HepG2 (cell line): ENCODE data around the gene ATRNL1.

Experiments used
- ADNP ChIP-seq: sonication (generic); formaldehyde crosslinking; IDR thresholded peaks from 2 replicates; pipeline ENCODE4 v1.4.0; 2020; ENCODE audit warnings: missing genetic modification reagents
- CEBPB ChIP-seq: IDR thresholded peaks from 2 replicates; pipeline ENCODE4 v1.6.1; 2011; ENCODE audit warnings: low read depth, low read length, improper control_type of control experiment, borderline replicate concordance
- HNF4A ChIP-seq: sonication (generic); formaldehyde crosslinking; IDR thresholded peaks from 2 replicates; pipeline ENCODE4 v1.4.0; 2020; ENCODE audit warnings: missing genetic modification reagents
- KLF15 ChIP-seq: sonication (generic); formaldehyde crosslinking; IDR thresholded peaks from 2 replicates; pipeline ENCODE4 v1.8.1; 2023; ENCODE audit warnings: borderline replicate concordance, mild to moderate bottlenecking, inconsistent platforms, missing genetic modification reagents, mixed read lengths
- MAFK ChIP-seq, 2 experiments: IDR thresholded peaks in 1 of 2; conservative IDR thresholded peaks in 1 of 2; 2 replicates each; pipeline ENCODE4 v1.6.1; 2011; ENCODE audit warnings: improper control_type of control experiment in 2 of 2, low read length in 2 of 2
- MIXL1 ChIP-seq: IDR thresholded peaks from 2 replicates; pipeline ENCODE4 v1.6.1; 2016
- NR2C2 ChIP-seq: sonication (generic); formaldehyde crosslinking; IDR thresholded peaks from 2 replicates; pipeline ENCODE4 v1.4.0; 2020; ENCODE audit warnings: missing genetic modification reagents, mild to moderate bottlenecking, moderate library complexity, borderline replicate concordance
- SMC3 ChIP-seq: IDR thresholded peaks from 2 replicates; pipeline ENCODE4 v1.6.1; 2011; ENCODE audit warnings: low read length, improper control_type of control experiment
- SSRP1 ChIP-seq: IDR thresholded peaks from 2 replicates; pipeline ENCODE4 v1.6.1; 2016; ENCODE audit warnings: control low read depth
- TFDP2 ChIP-seq: sonication (generic); formaldehyde crosslinking; IDR thresholded peaks from 2 replicates; pipeline ENCODE4 v1.4.0; 2020; ENCODE audit warnings: missing genetic modification reagents
- ZNF232 ChIP-seq: sonication (generic); formaldehyde crosslinking; IDR thresholded peaks from 2 replicates; pipeline ENCODE4 v1.4.0; 2020; ENCODE audit warnings: missing genetic modification reagents, borderline replicate concordance
- ZNF552 ChIP-seq: sonication (generic); formaldehyde crosslinking; IDR thresholded peaks from 2 replicates; pipeline ENCODE4 v1.9.0; 2022; ENCODE audit warnings: missing genetic modification reagents, mild to moderate bottlenecking, borderline replicate concordance

GRCh38 chr10:115219203-115219602 is 126.0 kb downstream of the ATRNL1 start:
- TF ChIP-seq SMC3: no peak
- TF ChIP-seq ZNF232 (CRISPR knock-in tag): no peak
- no peak for TF ChIP-seq SSRP1 (CRISPR knock-in tag)
- no peak for TF ChIP-seq NR2C2 (CRISPR knock-in tag)
- no peak for TF ChIP-seq CEBPB
- no peak for TF ChIP-seq ADNP
- no peak for TF ChIP-seq KLF15
- peak; percentile 48 to 65; a peak in 3 of 4 replicates for TF ChIP-seq MAFK (conservative IDR thresholded peaks at IDR 0.05 in 1 of 2, IDR thresholded peaks at IDR 0.05 in 1 of 2; ENCODE audit: low read length in 2 of 2)
- no peak for TF ChIP-seq TFDP2 (CRISPR knock-in tag)
- TF ChIP-seq HNF4A (CRISPR knock-in tag): no peak
- TF ChIP-seq MIXL1: no peak
- no peak for TF ChIP-seq ZNF552 (CRISPR knock-in tag)
